ENCODE results near the gene CRTC1. TPM values are rescaled to one million over a fixed set of nuclear protein-coding genes. Genes with fewer than 3 reads are reported as not detected.

The CRTC1 gene
- total RNA-seq, 2 experiments from 2014 or later = 10.2 to 10.3 TPM

- no peaks in the 10 kb centered on the region for H3K36me3 Mint-ChIP-seq (ENCODE audit: low read depth)
- H3K27me3 Mint-ChIP-seq = peaks cover 5% of the 10 kb centered on the region
- H3K4me3 Mint-ChIP-seq = no peak overlapping the region
- DNase-seq = no peak
- ChIA-PET POLR2A (no interaction called here), CTCF (no interaction called here)
- no peaks in the 10 kb centered on the region for H3K9me3 Mint-ChIP-seq
- no peak overlapping the region for H3K27ac Mint-ChIP-seq
- H3K4me1 Mint-ChIP-seq = peaks cover 25% of the 10 kb centered on the region
Observed at GRCh38 chr19:18704054-18704453, 20.6 kb downstream of the CRTC1 start.

- H3K4me1 Mint-ChIP-seq = peaks cover 16% of the 10 kb centered on the region
- ChIA-PET POLR2A (no interaction called here), CTCF (no interaction called here)
- DNase-seq = no peak
- peaks cover 5% of the 10 kb centered on the region for H3K27me3 Mint-ChIP-seq
- H3K36me3 Mint-ChIP-seq (ENCODE audit: low read depth) = no peaks in the 10 kb centered on the region
- no peak overlapping the region for H3K4me3 Mint-ChIP-seq
- H3K27ac Mint-ChIP-seq = no peak overlapping the region
- H3K9me3 Mint-ChIP-seq = no peaks in the 10 kb centered on the region
Observed at GRCh38 chr19:18704971-18705370, 21.5 kb downstream of the CRTC1 start.

GRCh38 chr19:18708452-18709231 lies 25.2 kb downstream of the CRTC1 start:
- no peak overlapping the region for H3K27ac Mint-ChIP-seq
- no peaks in the 10 kb centered on the region for H3K9me3 Mint-ChIP-seq
- H3K27me3 Mint-ChIP-seq = peaks cover 5% of the 10 kb centered on the region
- no peaks in the 10 kb centered on the region for H3K36me3 Mint-ChIP-seq (ENCODE audit: low read depth)
- H3K4me1 Mint-ChIP-seq = peaks cover 3% of the 10 kb centered on the region
- DNase-seq = no peak
- CTCF ChIA-PET = interaction anchor here (1.0 kb wide), 1 partner anchor 12 kb away, joined by 3 read pairs; no protein-coding TSS in a partner anchor
- POLR2A ChIA-PET = no interaction called here
- no peak overlapping the region for H3K4me3 Mint-ChIP-seq

GRCh38 chr19:18709546-18709945 lies 26.1 kb downstream of the CRTC1 start:
- DNase-seq = no peak
- ChIA-PET POLR2A (no interaction called here), CTCF (interaction anchor here (0.8 to 1.2 kb wide), 2 partner anchors 9 to 121 kb away, joined by 3 read pairs; partner anchors contain the start of gene REX1BD)
- peaks cover 3% of the 10 kb centered on the region for H3K4me1 Mint-ChIP-seq
- H3K36me3 Mint-ChIP-seq (ENCODE audit: low read depth) = no peaks in the 10 kb centered on the region
- H3K27ac Mint-ChIP-seq = no peak overlapping the region
- no peaks in the 10 kb centered on the region for H3K9me3 Mint-ChIP-seq
- peaks cover 5% of the 10 kb centered on the region for H3K27me3 Mint-ChIP-seq
- no peak overlapping the region for H3K4me3 Mint-ChIP-seq

GRCh38 chr19:18710186-18710585 lies 26.7 kb downstream of the CRTC1 start:
- CTCF ChIA-PET = interaction anchor here (0.8 to 1.2 kb wide), 2 partner anchors 9 to 122 kb away, joined by 3 read pairs; partner anchors contain the start of gene REX1BD
- H3K27ac Mint-ChIP-seq = no peak overlapping the region
- H3K4me1 Mint-ChIP-seq = no peaks in the 10 kb centered on the region
- POLR2A ChIA-PET = no interaction called here
- peaks cover 5% of the 10 kb centered on the region for H3K27me3 Mint-ChIP-seq
- H3K4me3 Mint-ChIP-seq = no peak overlapping the region
- H3K36me3 Mint-ChIP-seq (ENCODE audit: low read depth) = no peaks in the 10 kb centered on the region
- H3K9me3 Mint-ChIP-seq = no peaks in the 10 kb centered on the region
- DNase-seq = no peak

GRCh38 chr19:18710996-18711751 lies 27.7 kb downstream of the CRTC1 start:
- no peaks in the 10 kb centered on the region for H3K4me1 Mint-ChIP-seq
- H3K36me3 Mint-ChIP-seq (ENCODE audit: low read depth) = no peaks in the 10 kb centered on the region
- CTCF ChIA-PET = interaction anchor here (0.5 to 1.2 kb wide), 2 partner anchors 9 to 10 kb away, joined by 3 read pairs; no protein-coding TSS in a partner anchor
- no peaks in the 10 kb centered on the region for H3K9me3 Mint-ChIP-seq
- POLR2A ChIA-PET = no interaction called here
- H3K4me3 Mint-ChIP-seq = no peak overlapping the region
- no peak for DNase-seq
- H3K27me3 Mint-ChIP-seq = peaks cover 5% of the 10 kb centered on the region
- no peak overlapping the region for H3K27ac Mint-ChIP-seq

- DNase-seq = no peak
- ChIA-PET CTCF (no interaction called here), POLR2A (interaction anchor here (0.6 kb wide), 1 partner anchor 12 kb away, joined by 4 read pairs; no protein-coding TSS in a partner anchor)
- H3K27me3 Mint-ChIP-seq = no peaks in the 10 kb centered on the region
- H3K9me3 Mint-ChIP-seq = no peaks in the 10 kb centered on the region
- H3K36me3 Mint-ChIP-seq (ENCODE audit: low read depth) = no peaks in the 10 kb centered on the region
- H3K27ac Mint-ChIP-seq = no peak overlapping the region
- no peak overlapping the region for H3K4me3 Mint-ChIP-seq
- H3K4me1 Mint-ChIP-seq = no peaks in the 10 kb centered on the region
Observed at GRCh38 chr19:18711893-18712292, 28.4 kb downstream of the CRTC1 start.

- no peaks in the 10 kb centered on the region for H3K36me3 Mint-ChIP-seq (ENCODE audit: low read depth)
- ChIA-PET POLR2A (no interaction called here), CTCF (no interaction called here)
- H3K9me3 Mint-ChIP-seq = no peaks in the 10 kb centered on the region
- DNase-seq = no peak
- no peak overlapping the region for H3K4me3 Mint-ChIP-seq
- H3K4me1 Mint-ChIP-seq = no peaks in the 10 kb centered on the region
- no peaks in the 10 kb centered on the region for H3K27me3 Mint-ChIP-seq
- no peak overlapping the region for H3K27ac Mint-ChIP-seq
Observed at GRCh38 chr19:18712981-18713380, 29.5 kb downstream of the CRTC1 start.

GRCh38 chr19:18713550-18714117 lies 30.2 kb downstream of the CRTC1 start:
- POLR2A ChIA-PET = no interaction called here

GRCh38 chr19:18715416-18715815 lies 31.9 kb downstream of the CRTC1 start:
- no peaks in the 10 kb centered on the region for H3K27me3 Mint-ChIP-seq
- CTCF ChIA-PET = no interaction called here
- POLR2A ChIA-PET = no interaction called here

More at GRCh38 chr19:18713550-18714117, 30.2 kb downstream of the CRTC1 start:
- Mint-ChIP-seq H3K4me1 (no peaks in the 10 kb centered on the region), H3K4me3 (no peak overlapping the region), H3K36me3 (ENCODE audit: low read depth) (no peaks in the 10 kb centered on the region), H3K27me3 (no peaks in the 10 kb centered on the region), H3K27ac (no peak overlapping the region), H3K9me3 (no peaks in the 10 kb centered on the region)
- CTCF ChIA-PET = no interaction called here
- DNase-seq = no peak

GRCh38 chr19:18716857-18717256 lies 33.4 kb downstream of the CRTC1 start:
- no peak overlapping the region for H3K4me3 Mint-ChIP-seq
- CTCF ChIA-PET = no interaction called here
- no peaks in the 10 kb centered on the region for H3K4me1 Mint-ChIP-seq
- H3K36me3 Mint-ChIP-seq (ENCODE audit: low read depth) = no peaks in the 10 kb centered on the region
- DNase-seq = no peak
- H3K27ac Mint-ChIP-seq = no peak overlapping the region
- H3K9me3 Mint-ChIP-seq = no peaks in the 10 kb centered on the region
- H3K27me3 Mint-ChIP-seq = no peaks in the 10 kb centered on the region
- POLR2A ChIA-PET = no interaction called here

More at GRCh38 chr19:18715416-18715815, 31.9 kb downstream of the CRTC1 start:
- Mint-ChIP-seq H3K4me3 (no peak overlapping the region), H3K4me1 (no peaks in the 10 kb centered on the region), H3K27ac (no peak overlapping the region), H3K36me3 (ENCODE audit: low read depth) (no peaks in the 10 kb centered on the region), H3K9me3 (no peaks in the 10 kb centered on the region)
- no peak for DNase-seq

GRCh38 chr19:18717601-18718000 lies 34.1 kb downstream of the CRTC1 start:
- no peaks in the 10 kb centered on the region for H3K9me3 Mint-ChIP-seq
- no peaks in the 10 kb centered on the region for H3K4me1 Mint-ChIP-seq
- H3K27ac Mint-ChIP-seq = no peak overlapping the region
- H3K36me3 Mint-ChIP-seq (ENCODE audit: low read depth) = no peaks in the 10 kb centered on the region
- H3K27me3 Mint-ChIP-seq = no peaks in the 10 kb centered on the region
- no peak for DNase-seq
- no peak overlapping the region for H3K4me3 Mint-ChIP-seq
- ChIA-PET POLR2A (no interaction called here), CTCF (interaction anchor here (0.6 kb wide), 1 partner anchor 1474 kb away, joined by 7 read pairs; no protein-coding TSS in a partner anchor)

- no peaks in the 10 kb centered on the region for H3K9me3 Mint-ChIP-seq
- no peak for DNase-seq
- no peaks in the 10 kb centered on the region for H3K36me3 Mint-ChIP-seq (ENCODE audit: low read depth)
- no peak overlapping the region for H3K27ac Mint-ChIP-seq
- H3K4me3 Mint-ChIP-seq = no peak overlapping the region
- POLR2A ChIA-PET = no interaction called here
- H3K27me3 Mint-ChIP-seq = no peaks in the 10 kb centered on the region
- H3K4me1 Mint-ChIP-seq = no peaks in the 10 kb centered on the region
- CTCF ChIA-PET = interaction anchor here (0.6 kb wide), 1 partner anchor 1474 kb away, joined by 7 read pairs; no protein-coding TSS in a partner anchor
Observed at GRCh38 chr19:18718015-18718526, 34.6 kb downstream of the CRTC1 start.

Data from activated CD4-positive, alpha-beta T cell treated with anti-CD3 and anti-CD28 coated beads, Interleukin-2, amount 10 ng/mL, durations not matched to agents 7 days and 5 days (primary cell).